Astrocyte of the hippocampus (primary cell): ENCODE results near the gene BABAM2.
A peak's percentile ranks its signal among the peaks of the same experiment; 100 is the strongest.

Experiments used
- DNase-seq: peaks from one replicate; pipeline ENCODE4 v3.0.0; 2011; ENCODE audit warnings: low read depth, low spot score

BABAM2 gene

GRCh38 chr2:27911458-27912210, 21.1 kb downstream of the BABAM2 start:
- no peak for DNase-seq

GRCh38 chr2:27912512-27912911, 22.0 kb downstream of the BABAM2 start:
- no peak for DNase-seq

GRCh38 chr2:27914041-27914804, 23.7 kb downstream of the BABAM2 start:
- no peak for DNase-seq

- no peak for DNase-seq
Observed at GRCh38 chr2:27914805-27915175, 24.3 kb downstream of the BABAM2 start.

- no peak for DNase-seq
Observed at GRCh38 chr2:27915191-27915590, 24.7 kb downstream of the BABAM2 start.

- peak; percentile 44 for DNase-seq
Observed at GRCh38 chr2:27915874-27916273, 25.3 kb downstream of the BABAM2 start.

- DNase-seq = peak; percentile 11
Observed at GRCh38 chr2:27916293-27916995, 25.9 kb downstream of the BABAM2 start.

GRCh38 chr2:27920148-27920885, 29.8 kb downstream of the BABAM2 start:
- peak; percentile 8 for DNase-seq

- DNase-seq = no peak
Observed at GRCh38 chr2:27921424-27921823, 30.9 kb downstream of the BABAM2 start.

- DNase-seq = no peak
Observed at GRCh38 chr2:27921880-27922547, 31.5 kb downstream of the BABAM2 start.

- DNase-seq = no peak
Observed at GRCh38 chr2:27922842-27923241, 32.3 kb downstream of the BABAM2 start.

- DNase-seq = no peak
Observed at GRCh38 chr2:27925766-27926472, 35.4 kb downstream of the BABAM2 start.

GRCh38 chr2:27929916-27930486, 39.5 kb downstream of the BABAM2 start:
- peak; percentile 37 for DNase-seq

GRCh38 chr2:27931361-27931950, 40.9 kb downstream of the BABAM2 start:
- no peak for DNase-seq

GRCh38 chr2:27932396-27932795, 41.9 kb downstream of the BABAM2 start:
- peak; percentile 62 for DNase-seq

GRCh38 chr2:27935026-27935425, 44.5 kb downstream of the BABAM2 start:
- no peak for DNase-seq

GRCh38 chr2:27940090-27940671, 49.7 kb downstream of the BABAM2 start:
- no peak for DNase-seq

- no peak for DNase-seq
Observed at GRCh38 chr2:27940982-27941381, 50.5 kb downstream of the BABAM2 start.
